GM21528 (cell line): ENCODE data around the gene SEMA4B.
"Not testable (repeated sequence)": the region's sequence is repeated elsewhere in the genome, so short reads cannot be mapped to it uniquely, and the experiment has no call there.

Source experiments
- ATAC-seq: cut with Tn5 transposase; IDR thresholded peaks from one replicate; pipeline ENCODE4 v1.9.1; 2021; ENCODE audit warnings: mild to moderate bottlenecking, moderate library complexity; ENCODE audit not compliant: unreplicated experiment, low FRiP score

Gene SEMA4B

DNA sequence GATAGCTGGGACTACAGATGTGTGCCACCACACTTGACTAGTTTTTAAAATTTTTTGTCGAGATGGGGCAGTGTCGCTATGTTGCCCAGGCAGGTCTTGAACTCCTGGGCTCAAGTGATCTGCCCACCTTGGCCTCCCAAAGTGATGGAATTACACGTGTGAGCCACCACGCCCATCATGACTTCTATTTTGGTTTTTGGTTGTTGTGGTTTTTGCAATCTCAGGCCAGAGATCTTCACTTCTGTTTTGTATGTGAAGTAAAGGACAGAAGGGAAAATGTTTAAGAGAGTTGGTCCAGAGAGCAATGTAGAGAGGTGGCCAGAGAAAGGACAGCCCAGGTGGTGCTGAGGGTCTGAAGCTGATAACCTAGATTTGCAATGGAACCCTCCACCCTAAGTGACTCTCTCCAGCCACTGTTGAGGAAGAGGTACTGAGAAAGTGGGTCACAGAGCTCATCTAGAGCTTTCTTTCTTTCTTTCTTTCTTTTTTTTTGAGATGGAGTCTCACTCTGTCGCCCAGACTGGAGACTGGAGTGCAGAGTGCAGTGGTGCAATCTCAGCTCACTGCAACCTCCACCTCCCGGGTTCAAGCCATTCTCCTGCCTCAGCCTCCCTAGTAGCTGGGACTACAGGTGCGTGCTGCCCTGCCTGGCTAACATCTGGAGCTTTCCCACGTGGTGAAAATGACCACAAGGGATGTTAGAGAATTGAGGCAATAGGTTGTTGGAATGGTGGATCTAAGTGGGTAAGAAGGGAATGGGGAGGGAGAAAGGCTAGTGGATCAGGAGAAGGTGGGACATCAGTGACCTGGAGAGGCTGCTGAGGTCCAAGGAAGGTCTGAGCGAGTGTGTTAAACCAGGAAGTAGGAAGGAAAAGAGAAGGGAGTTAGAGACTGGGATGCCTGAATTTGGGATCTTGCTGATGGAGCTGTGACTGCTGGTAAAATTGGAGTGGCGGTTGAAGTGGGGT is 22.4 kb upstream of the SEMA4B start:
- peak; percentile 71 for ATAC-seq

DNA sequence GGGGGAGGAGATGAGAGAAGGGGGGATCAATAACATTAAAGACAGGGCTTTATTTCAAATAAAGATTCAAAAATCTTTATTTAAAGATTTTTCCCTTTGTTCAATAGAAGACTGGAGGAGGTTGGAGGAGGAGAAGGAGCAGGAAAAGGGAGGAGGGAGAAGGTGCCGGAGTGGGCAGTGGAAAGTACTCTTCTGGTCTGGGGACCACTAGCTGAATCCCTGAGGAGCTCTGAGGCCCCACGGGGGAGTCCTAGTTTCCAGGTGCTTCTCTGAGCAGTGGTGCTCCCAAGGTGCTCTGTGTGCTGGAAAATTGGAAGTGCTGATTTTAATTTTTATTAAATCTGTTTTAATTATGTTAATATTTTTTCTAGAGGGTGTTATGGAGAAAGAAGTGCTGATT is 19.4 kb upstream of the SEMA4B start:
- ATAC-seq, result no peak

DNA sequence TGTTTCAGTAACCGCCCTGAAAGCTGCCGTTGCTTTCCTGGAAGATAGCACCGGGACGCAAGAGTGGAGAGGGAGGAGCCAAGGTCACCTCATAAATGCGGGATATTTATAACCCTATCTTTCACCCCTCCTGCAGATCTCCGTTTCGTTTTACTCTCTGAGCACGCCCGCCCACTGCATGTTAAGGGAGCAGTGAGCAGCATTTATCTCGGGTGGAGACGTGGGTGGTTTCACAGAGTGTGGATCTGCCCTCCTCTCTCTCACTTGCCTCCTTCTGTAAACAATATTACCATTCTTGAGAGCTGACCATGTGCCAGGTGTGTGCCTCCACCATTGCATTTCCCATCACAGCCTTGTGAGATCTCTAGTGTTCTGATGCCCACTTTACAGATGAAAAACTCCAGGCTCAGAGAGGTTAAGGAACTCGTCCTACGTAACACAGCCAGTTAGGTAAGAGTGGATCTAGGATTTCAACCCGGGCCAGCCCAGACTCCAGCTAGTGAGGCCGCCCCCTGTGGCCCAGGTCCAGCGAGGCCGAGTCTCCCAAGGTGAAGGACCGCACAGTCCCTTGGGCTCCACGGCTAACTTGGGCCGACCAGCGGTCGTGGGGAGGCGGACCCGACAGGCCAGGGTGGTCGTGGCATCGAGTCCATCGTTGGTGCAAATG is 16.9 kb upstream of the SEMA4B start:
- ATAC-seq, result peak; percentile 58

DNA sequence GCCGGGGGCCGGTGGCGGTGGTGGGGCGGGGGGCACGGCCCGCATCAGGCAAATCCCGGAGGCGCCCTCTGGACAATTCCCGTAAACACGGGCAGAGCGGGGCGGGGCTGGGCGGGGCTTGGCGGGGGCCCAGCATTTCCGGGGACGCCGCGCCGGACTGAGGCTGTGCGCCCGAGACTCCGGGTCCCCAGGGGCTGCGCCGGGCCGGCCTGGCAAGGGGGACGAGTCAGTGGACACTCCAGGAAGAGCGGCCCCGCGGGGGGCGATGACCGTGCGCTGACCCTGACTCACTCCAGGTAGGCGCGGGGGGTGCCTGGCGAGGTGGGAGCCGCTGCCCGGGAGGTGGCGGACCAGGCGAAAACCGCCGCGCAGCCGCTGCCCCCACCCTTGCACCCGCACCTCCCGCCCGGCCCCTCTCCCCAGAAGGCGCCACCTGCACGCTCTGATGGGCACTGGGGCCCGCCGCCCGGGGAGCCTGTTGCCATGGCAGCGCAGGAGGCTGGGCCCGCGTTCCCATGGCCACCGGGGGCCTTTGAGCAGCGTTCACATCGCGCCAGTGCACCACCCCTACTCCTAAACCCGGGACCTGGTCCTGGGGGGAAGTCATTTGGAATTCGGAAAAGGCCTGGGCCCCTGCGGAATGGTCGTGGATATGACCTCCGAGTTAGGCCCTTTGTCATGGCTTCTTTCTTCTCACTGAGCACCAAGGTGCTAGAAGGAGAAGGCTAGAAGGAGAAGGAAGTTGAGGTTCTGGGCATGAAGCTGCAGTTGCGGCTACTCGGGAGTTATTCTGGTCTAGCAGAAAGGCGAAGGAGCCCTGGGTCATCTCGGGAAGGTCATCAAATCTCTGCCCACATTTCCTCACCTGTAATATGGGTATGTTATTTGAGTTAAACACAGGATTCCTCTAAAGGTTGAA is 16.1 kb upstream of the SEMA4B start:
- ATAC-seq, result peak; percentile 47

DNA sequence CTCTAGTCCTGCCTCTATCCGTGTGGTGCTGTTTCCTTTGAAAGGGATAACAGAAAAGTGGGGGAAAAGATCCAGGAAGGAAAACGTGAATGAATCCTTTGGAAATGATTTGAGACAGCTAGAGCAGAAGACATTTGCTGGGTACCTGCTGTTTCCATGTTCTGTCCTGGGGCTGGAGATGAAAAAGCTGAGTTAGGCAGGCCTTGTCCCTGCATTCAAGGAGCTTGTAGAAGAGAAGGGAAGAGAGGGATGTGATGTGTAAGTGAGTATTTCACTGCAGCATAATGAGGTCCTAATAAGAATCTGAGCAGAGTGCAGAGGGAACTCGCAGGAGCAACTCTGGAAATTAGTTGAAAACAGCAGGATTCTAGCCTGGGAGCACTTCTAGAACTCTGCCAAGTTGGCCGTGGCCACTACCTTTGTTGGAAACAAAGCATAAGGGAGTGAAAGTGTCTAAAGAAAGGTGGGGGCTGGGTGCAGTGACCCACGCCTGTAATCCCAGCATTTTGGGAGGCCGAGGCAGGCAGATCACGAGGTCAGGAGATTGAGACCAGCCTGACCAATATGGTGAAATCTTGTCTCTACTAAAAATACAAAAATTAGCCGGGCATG is 13.8 kb upstream of the SEMA4B start:
- ATAC-seq, result no peak

DNA sequence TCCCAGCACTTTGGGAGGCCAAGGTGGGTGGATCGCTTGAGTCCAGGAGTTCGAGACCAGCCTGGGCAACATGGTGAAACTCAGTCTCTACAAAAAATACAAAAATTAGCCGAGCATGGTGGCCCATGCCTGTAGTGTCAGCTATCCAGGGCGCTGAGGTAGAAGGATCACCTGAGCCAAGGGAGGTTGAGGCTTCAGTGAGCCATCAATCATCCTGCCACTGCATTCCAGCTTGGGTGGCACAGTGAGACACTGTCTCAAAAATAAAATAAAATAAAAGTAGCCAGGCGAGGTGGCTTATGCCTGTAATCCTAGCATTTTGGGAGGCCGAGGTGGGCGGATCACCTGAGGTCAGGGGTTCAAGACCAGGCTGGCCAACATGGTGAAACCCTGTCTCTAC is 13.1 kb upstream of the SEMA4B start:
- ATAC-seq, result not testable (repeated sequence)

DNA sequence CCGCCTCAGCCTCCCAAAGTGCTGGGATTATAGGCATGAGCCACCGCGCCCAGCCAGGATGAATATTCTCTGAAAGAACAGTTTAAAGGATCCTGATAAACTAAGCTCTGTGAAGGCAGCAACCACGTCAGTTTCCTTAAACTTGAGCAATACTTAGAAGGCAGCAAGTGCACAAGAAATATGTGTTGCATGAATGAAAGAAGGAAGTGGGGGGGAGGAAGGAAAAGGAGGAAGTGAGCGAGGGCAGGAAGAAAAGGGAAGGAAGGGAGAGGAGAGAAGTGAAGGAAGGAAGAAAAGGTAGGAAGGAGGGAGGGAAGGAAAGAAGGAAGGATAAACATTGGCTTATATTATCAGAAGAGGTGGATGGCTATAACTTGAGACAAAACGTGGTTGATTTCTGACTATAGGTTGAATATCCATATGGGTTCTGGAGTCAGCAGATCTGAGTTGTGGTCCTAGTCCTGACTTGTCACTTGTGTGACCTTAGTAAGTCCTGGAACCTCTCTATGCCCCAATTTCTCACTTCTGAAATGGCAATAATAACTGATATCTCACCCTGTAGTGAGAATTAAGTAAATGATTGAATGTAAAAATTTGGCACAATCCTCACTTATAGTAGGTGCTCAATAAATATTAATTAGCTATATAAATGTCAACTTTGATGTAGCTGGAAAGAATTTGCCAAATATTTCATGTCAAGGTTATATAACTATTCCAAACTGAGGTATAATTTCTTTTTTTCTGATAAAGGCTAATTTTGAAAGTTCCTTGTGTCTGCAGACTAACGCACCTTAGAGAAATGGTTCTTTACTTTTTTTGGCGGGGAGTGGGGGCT is 12.0 kb upstream of the SEMA4B start:
- ATAC-seq, result no peak

DNA sequence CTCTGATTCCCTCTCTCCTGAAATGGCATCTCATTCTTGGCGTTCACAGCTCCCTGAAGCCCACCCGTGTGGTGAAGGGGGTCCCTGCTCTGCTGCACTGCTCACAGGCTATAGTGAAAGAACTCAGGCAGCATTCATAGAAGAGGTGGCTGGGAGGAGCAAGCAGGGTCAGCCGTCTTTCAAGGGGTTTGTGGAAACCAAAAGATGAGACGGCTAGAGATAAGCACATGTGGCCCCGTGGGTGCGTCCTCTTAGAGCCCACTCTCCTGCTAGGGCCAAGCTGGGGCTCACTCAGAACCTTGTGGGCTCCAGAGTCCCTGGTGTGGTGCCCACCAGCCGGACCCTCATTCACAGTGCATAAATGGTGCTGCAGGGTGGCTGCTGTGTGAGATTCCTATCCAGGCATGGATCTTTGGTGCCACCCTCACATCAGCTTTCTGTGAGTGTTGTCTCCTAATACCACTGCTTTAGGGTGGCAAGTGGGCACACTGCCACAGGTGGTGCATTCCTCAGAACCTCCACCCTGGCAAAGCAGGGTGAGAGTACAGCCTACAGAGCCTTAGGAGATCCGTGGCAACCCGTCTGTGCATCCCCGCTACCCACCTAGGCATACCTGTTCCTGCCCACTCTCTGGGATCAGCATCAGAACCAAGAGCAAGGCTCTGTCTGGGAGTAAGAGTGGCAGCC is 11.2 kb upstream of the SEMA4B start:
- ATAC-seq, result no peak

DNA sequence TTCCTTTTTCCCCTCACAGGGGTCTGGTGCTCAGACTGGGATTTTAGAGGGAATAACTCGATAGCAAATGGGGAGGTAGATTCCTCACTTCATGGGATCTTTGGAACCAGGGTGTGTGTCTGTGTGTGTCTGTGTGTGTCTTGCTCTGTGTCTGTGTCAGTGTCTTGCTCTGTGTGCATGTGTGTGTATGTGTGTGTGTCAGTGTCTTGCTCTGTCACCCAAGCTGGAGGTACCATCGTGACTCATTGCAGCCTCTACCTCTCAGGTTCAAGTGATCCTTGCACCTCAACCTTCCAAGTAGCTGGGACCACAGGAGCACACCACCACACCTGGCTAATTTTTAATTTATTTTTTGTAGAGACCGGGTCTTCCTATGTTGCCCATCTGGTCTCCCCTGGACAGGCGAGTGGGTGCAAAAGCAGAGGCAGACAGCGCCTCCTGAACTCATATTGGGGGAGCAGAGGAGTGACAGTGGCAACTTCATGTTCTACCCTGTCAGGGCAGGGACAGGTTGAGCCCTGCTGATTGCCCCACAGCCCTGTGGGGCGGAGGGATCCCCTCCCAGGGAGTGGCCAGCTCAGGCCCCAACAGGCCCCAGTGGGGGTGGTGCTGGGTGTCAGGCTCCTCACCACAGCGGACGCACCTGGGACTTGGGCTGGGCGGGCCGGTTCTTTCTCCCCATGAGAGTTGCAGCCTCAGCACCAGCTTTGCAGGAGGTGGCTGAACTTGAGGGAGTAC is 10.4 kb upstream of the SEMA4B start:
- peak; percentile 51 for ATAC-seq

DNA sequence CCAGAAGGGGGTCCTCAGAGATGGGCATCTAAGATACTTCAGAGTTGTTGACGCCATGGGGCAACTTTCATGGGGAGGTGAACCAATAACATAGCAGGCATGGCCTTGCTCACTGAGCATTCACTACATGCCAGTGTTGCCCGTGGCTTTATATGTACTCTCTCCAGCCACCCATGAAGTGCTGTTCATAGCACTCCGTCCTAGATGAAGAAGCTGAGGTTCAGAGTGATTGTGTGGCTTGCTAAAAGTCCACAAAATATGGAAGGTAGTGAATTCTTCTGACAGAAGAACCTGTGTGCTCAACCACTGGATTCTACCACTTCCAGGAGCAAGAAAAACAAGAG is 9.8 kb upstream of the SEMA4B start:
- no peak for ATAC-seq

DNA sequence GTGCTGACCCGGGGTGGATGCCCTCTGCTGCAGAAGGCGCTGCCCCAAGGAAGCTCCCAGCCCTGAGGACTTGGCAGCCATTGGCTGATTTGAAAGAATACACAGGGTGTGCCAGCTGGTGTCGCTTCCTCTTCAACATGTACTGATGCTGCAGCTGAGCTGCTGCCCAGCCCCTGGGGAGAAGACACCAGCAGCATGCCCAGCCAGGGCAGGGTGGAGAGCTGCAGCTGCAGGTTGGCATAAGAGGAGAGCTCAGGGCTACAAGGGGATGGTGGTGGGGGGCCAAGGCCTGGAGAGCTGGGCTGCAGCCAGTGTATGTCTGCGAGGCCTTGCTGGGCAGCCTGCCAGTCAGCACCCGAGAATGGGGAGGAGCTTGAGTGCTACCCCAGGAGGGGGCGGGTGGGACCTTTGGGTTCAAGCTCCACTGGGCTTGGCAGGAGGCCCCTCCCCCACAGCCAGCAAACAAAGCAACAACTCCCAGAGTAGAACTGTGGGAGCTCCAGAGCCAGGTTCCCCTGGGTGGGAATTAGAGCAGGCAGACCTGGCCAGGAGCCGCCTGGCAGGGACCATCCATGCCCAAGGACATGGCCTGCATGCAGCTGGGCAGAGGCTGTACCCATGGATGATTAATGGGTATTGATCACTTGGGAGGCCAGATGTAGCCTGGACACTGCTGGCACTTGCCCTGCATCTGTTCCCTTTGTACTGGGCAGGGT is 9.2 kb upstream of the SEMA4B start:
- peak; percentile 68 for ATAC-seq

DNA sequence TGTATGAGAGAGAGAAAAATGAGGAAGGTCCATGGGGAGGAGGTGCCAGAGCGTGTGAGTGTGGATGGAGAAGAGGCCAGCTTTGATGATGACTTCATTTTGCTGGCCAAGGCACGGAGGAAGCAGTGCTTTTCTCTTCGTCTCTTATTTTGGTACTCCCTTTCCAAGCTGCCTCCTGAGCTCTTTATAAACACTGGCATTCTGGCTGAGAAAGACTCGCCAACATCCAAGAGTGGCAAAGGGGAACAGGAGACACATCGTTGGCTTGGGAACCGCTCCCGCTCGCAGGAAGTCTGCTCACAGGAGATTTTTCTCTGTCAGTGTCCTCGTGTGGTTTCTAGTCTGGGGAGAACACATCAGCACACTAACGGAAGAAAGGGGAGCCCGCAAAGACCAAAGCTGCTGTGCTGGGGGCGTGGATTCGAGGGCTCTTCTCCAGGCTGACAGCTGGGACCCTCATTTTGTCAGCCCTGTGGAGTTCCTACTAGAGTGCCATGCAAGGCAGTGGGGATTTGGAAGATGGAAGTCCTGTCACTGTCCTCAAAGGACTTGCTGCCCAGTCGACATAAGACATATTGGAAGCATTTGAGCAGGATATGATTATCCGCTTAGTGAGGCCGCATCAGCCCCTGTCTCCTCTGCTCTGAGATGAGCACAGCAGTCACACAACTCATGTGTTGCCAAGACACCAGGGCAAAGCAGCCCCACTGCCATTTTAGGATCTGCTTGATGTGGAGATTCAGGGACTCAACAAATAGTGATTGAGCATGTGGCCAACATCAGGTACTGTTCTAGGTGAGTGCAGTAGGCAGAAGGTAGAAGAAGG is 8.0 kb upstream of the SEMA4B start:
- ATAC-seq, result no peak

DNA sequence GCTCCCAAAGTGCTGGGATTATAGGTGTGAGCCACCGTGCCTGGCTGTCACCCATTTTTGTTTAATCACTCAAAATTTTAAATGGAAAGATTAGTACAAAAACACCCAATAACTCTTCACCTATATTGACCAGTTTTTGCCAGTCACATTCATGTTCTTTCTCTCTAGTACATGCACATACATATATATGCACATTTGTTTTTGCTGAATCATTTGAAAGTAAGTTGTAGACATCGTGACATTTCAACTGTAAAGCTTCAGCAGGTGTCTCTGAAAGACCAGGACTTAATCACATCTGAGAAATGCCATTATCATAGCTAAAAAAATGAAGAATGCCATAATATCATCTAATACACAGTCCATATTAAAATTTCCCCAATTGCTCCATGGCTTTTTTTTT is 6.5 kb upstream of the SEMA4B start:
- ATAC-seq, result no peak

DNA sequence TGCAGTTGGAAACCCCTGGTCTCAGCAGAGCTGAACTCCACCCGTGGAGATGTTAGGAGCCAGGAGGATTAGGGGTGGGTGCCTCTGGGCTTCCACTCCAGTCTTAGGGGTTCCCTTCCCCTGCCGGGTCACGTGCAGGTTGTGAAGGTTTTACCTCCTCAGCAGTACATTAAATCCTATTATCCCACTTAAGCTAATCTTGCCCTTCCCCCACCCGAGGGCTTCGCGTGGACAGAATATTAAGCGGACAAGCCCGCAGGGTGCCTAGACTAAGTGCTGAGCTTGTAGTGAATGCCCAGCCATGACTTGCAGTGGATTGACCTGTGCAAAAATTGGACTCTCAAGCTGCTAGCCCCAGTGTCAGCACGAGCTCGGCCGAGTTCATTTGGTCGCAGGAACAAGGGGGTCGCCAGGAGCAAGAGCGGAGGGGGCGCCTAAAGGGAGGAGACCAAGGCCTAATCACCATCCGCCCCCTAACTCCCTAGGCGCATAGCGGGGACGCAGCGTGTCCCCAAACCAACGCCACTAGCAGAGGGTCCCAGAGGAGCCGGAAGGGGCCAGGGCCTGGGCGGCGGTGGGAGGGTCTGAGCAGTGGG is 498 bp upstream of the SEMA4B start:
- ATAC-seq, result peak; percentile 23

DNA sequence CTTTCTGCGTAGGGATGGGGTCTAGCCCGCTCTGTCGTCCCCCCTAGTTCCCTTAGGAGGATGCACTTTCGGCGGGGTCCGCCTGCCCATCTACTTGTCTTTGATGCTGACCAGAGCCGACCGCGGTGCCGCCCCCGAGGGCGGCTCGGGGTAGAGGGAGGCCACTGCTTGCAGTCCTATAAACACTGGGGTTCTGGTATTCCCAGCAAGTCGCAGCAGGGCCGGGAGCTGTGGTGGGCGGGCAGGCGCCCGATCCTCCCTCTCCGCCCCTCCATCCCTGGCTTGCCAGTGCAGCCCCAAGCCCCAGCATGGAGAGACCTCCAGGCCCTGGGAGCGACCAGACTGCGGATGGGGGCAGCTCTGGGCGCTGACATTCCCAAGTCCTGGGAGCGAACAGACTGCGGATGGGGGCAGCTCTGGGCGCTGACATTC is 830 bp downstream of the SEMA4B start:
- no peak for ATAC-seq

DNA sequence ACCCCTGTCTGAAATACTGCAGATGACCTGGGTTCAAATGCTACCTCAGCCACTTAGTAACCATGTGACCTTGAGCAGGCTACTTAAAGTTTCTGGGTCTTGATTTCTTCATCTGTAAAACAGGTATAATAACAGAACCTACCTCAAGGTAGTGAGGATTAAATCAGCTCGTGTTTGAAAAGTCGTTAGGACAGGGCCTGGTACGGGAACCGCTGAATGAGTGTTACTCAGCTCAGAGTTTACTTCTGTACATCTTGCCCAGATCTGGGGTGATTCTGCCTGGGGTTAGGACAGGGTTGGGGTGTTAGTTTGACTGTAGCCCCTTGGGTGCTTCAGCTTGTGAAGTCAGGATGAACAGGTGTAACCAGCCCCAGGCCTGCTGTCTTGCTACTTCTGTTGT is 1.8 kb downstream of the SEMA4B start:
- no peak for ATAC-seq
